HG02981 (cell line): ENCODE data around the gene SMAGP.
"Not testable (repeated sequence)": the region's sequence is repeated elsewhere in the genome, so short reads cannot be mapped to it uniquely, and the experiment has no call there.

Experiments
- ATAC-seq: cut with Tn5 transposase; IDR thresholded peaks from one replicate; pipeline ENCODE4 v1.9.1; 2021; ENCODE audit warnings: mild to moderate bottlenecking, moderate library complexity; ENCODE audit not compliant: unreplicated experiment

SMAGP gene

DNA sequence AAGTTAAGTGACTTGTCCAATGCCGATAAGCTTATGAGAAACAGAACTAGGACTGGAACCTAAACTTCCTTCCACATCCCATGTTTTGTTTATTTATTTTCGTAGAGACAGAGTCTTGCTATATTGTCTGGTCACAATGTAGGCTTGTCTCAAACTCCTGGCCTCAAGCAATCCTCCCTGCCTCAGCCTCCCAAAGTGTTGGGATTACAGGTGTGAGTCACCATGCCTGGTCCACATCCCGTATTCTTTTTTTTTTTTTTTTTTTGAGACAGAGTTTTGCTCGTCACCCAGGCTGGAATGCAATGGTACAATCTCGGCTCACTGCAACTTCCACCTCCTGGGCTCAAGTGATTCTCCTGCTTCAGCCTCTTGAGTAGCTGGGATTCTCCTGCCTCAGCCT is 43.1 kb downstream of the SMAGP start:
- not testable (repeated sequence) for ATAC-seq

DNA sequence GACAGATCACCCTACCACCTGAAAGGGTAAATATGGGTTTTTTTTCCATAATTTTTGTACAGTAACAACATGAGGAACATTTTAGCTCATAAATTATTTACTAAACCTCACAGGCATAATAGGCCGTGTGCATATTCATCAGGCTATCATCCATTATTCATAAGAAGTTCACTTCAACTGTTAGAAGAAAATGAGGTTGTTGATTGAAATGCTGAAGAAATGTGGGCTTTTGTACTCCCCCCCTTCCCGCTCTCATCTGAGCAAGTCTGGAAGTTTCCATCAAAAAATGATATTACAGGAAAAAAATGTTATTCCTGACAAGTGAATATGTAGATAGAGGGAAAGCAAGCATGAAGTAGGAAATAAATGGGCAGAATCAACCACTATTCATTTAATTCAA is 44.4 kb downstream of the SMAGP start:
- no peak for ATAC-seq

DNA sequence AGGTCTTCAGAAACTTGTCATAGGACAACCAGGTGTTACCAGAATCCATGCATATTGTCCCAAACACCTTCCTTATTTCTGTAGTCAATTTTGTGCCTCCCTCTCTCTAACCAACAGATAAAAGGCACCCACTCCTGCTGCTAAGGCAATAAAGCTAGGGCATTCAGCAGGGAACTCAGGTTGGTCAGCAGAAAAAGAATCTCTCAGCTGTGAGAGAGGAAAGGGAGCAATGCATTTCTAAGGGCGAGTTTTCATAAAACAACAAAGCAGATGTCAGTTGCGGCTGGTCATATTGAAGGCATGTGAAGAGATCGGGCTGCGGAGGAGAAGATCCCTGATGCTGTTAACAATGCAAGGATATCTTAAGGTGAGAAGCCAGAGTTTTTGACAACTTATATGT is 45.0 kb downstream of the SMAGP start:
- ATAC-seq, result no peak

GRCh38 chr12:51224625-51225024 is 45.6 kb downstream of the SMAGP start:
- ATAC-seq, result no peak

DNA sequence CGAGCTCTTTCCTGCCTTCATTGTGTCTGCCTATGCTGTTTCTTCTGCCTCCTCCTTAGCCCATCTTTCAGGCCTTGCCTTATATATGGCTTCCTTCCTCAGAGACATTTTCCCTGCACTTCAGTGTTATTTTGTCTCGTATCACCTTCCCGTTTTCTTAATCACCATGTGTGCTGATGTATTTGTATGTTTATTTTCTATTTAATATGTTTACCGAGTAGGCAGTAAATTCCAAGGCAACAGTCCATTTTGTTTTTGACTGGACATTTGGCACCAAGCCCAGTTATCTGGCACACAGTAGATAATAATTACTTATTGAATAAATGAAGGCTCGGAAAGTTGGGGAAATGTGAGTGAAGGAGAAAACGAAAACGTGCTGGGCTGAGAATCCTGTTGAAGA is 47.8 kb downstream of the SMAGP start:
- ATAC-seq, result no peak

DNA sequence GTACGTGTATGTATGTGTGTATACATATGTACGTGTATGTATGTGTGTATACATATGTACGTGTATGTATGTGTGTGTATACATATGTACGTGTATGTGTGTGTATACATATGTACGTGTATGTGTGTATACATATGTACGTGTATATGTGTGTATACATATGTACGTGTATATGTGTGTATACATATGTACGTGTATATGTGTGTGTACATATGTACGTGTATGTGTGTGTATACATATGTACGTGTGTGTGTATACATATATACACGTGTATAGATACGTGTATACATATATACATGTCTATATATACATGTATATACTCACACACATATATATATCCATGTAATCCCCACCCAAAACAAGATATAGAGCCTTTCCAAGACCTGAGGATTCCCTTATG is 50.4 kb downstream of the SMAGP start:
- ATAC-seq, result not testable (repeated sequence)

GRCh38 chr12:51219322-51219721 is 50.9 kb downstream of the SMAGP start:
- ATAC-seq, result no peak

- ATAC-seq, result no peak
These were observed 51.5 kb downstream of the SMAGP start for GRCh38 chr12:51218607-51219161.

- ATAC-seq, result peak; percentile 64
These were observed 52.1 kb downstream of the SMAGP start, which contains the start of gene POU6F1 for GRCh38 chr12:51217968-51218606. Gene POU6F1 (minus strand): TSS chr12:51218062. CDS start chr12:51206836, 11,226 bp downstream.

DNA sequence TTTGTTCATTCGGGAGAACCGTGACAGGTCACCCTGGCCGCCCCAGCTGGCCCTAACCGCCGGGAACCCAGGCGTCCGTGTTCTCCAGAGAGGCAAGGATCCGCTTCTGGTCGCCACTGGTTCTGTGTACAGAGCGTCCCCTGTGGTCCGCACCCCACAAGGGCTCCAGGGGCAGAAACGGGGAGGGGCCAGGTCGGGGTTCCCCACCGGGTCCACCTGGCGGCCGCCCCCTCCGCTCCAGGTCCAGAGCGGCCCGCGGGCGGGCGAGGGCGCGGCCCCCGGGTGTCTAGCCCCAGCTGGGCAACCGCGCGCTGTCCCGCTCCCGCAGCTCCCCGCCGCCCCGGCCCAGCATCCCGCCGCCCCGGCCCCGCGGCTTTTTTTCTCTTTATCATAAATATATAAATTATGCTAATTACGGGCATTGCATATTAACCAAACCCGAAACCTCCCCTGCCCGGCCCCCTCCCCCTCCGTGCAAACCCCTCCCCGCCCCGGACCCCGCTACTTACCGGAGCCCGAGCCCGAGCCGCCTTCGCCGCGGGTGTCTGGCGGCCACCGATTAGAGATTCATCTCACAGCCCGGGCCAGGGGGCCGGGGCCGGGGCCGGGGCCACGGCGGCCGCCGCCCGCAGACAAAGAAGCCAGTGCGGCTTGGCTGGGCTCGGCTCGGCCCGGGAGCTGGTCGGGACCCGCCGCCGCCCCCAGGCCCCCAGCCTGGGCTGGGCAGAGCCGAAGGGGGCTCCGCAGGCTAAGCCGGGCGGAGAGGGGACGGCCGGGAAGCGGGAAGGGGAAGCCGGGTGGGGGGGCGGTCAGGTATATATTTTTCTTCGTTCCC is 52.9 kb downstream of the SMAGP start:
- ATAC-seq, result no peak

GRCh38 chr12:51216642-51217041 is 53.6 kb downstream of the SMAGP start:
- ATAC-seq, result no peak

- no peak for ATAC-seq
These were observed 55.3 kb downstream of the SMAGP start for GRCh38 chr12:51214895-51215294.

DNA sequence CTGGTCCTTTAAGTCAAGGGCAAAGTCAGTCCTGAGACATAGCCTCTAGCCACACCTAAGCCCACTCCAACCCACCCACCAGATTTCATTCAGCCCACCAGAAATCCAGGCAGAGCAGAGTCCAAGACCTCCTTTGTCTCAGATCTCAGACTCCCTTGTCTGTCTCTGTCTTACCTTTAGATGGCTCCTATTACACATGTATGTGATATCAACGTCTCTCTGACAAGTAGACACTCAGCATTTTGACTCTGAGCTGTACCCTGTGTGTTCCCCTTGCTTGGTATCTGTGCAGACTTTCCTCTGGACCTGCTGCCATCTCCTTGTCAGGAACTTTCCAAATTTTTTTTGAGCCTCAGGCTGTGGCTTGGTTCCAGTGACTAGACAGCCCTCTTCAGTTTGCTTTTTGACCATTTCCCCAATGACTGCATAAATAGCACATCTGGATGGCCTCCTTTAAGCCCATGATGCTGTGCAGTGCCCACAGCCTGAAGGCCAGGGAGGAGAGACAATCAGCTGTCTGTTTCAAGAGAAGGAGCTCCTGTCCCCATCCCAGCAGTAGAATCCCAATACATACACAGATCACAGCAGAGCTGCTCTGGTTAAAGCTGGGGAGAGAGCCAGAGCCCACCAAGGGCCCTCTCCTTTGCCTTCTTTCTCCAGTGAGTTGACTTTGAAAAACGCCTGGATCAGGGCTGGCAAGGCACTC is 59.4 kb downstream of the SMAGP start:
- ATAC-seq, result no peak

GRCh38 chr12:51209259-51209658 is 61.0 kb downstream of the SMAGP start:
- ATAC-seq, result no peak

DNA sequence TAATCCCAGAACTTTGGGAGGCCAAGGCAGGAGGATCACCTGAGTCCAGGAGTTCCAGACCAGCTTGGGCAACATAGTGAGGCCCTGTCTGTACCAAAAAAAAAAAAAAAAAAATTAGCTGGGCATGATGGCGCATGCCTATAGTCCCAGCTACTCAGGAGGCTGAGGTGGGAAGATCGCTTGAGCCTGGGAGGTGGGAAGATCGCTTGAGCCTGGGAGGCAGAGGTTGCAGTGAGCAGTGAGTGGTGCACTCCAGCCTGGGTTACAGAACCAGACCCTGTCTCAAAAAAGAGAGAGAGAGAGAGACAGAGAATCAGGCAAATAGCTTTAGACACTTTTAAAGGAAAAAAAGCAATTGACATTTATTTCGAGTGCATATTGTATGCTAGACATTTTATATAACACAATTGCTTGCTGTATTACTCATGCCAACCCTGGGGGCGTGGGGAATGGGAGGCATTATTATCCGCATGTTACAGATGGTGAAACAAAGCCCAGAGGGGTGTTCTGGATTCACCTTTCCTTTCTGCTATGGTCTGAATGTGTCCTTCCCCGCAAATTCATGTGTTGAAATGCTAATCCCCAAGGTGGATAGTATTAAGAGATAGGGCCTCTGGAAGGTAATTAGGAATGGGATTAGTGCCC is 62.1 kb downstream of the SMAGP start:
- ATAC-seq, result no peak

DNA sequence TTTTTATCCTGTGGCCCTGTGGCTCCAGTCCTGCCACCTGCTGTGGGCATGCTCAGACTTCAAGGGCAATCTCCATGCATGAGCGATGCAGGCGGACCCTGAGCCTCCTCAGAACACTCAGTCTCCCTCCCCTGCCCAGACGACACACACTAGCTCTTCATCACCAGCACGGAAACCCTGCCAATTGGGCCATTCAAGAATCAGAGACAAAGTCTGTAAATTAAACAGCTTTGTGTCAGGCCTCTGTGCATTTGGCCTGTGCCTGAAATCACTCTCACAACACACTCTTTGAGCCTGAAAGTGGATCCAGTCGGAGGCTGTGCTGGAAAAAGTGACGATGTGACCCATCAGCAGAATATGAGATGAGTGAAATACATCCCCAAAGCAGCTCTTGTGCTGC is 64.9 kb downstream of the SMAGP start:
- ATAC-seq, result no peak

- ATAC-seq, result no peak
These were observed 67.5 kb downstream of the SMAGP start for GRCh38 chr12:51202718-51203117.

- ATAC-seq, result no peak
These were observed 69.4 kb downstream of the SMAGP start for GRCh38 chr12:51200806-51201205.

DNA sequence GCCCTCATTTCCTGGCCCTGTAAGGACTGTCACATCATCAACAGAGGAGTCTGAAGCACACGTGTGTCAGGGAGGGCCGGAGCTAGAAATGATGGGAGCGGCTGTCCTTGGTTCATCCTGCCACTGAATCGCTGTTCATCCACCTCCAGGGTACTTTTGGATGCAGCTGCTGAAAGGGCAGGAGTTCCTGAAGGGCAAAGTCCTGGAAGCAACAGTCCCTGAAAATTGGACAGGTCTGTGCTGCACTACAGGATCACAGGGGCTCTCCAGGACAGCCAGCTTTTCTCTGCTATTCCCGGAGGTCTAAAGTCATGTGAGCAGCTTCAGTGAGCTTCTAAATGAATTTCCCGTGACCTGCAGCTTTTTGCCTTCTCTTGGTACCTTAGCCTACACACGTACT is 70.1 kb downstream of the SMAGP start:
- ATAC-seq, result no peak

GRCh38 chr12:51199366-51199945 is 70.8 kb downstream of the SMAGP start:
- ATAC-seq, result no peak
